HFF-Myc (cell line): Measurements from ENCODE around the gene GUCA2A.

Experiments
- DNase-seq: peaks from one replicate; pipeline ENCODE4 v3.0.0-alpha.2; 2011; ENCODE audit warnings: low read depth; ENCODE audit errors: extremely low read depth
- H3K4me3 ChIP-seq: replicated peaks from 2 replicates; pipeline ENCODE4 v1.5.1; 2011; ENCODE audit warnings: low read depth, mild to moderate bottlenecking, control low read depth, low read length
- TF ChIP-seq, protein P1 (sequence below): IDR thresholded peaks from 2 replicates; pipeline ENCODE4 v1.5.1; 2012; ENCODE audit warnings: mild to moderate bottlenecking, low read depth, low read length, control low read depth; ENCODE audit errors: missing control alignments

The GUCA2A gene

DNA sequence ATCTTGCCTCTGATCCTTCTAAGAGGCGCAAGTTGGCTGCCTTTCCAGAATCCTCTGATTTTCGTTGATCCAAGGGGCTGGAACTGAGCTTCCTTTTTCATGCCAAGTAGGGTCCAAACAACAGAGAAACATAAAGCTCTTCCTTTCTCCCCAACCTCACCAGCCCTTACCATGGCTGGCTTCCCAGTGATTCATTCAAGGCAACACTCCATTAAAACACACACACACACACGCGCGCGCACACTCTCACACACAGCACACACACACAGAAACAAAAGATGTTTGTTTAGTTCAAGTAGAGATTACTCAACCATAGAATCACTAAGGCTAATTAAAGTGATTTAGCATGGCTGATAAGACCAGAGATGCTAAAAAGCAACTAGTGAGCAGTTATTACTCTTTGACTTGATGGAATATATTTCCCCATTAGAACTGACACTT, 13.0 kb upstream of the GUCA2A start:
- DNase-seq, result peak; percentile 54
- TF ChIP-seq, protein P1, sequence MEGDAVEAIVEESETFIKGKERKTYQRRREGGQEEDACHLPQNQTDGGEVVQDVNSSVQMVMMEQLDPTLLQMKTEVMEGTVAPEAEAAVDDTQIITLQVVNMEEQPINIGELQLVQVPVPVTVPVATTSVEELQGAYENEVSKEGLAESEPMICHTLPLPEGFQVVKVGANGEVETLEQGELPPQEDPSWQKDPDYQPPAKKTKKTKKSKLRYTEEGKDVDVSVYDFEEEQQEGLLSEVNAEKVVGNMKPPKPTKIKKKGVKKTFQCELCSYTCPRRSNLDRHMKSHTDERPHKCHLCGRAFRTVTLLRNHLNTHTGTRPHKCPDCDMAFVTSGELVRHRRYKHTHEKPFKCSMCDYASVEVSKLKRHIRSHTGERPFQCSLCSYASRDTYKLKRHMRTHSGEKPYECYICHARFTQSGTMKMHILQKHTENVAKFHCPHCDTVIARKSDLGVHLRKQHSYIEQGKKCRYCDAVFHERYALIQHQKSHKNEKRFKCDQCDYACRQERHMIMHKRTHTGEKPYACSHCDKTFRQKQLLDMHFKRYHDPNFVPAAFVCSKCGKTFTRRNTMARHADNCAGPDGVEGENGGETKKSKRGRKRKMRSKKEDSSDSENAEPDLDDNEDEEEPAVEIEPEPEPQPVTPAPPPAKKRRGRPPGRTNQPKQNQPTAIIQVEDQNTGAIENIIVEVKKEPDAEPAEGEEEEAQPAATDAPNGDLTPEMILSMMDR, result no peak
- no peak overlapping the region for H3K4me3 ChIP-seq

DNA sequence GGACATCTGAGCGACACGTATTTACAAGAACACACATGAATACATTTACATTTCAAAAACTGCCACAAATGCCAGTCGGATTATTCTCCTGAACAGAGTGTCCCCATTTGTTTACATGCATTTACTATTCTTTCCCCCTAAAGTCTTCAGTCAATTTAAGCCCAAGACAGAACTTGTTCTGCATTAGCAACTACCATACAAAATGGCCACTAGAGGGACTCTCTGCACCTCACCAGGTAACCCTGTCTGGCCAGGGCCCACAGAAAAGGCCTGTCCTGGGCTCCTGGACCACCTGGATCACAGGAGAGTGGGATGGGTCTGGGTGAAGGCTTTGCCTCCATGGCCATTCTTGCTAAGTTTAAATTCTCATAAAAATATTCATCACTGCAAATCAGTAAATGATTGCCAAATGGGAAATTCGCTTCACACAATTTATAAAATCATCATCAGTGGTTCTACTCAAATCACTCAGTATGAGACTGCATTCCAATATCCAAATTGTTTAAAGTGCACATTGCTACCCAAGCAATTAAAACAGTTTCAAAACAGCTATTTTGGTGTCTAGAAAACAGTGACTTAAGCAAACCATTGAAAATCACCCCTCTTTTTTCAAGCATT, 12.5 kb upstream of the GUCA2A start:
- TF ChIP-seq, protein P1, result peak; percentile 79
- no peak for DNase-seq
- H3K4me3 ChIP-seq, result no peak overlapping the region

DNA sequence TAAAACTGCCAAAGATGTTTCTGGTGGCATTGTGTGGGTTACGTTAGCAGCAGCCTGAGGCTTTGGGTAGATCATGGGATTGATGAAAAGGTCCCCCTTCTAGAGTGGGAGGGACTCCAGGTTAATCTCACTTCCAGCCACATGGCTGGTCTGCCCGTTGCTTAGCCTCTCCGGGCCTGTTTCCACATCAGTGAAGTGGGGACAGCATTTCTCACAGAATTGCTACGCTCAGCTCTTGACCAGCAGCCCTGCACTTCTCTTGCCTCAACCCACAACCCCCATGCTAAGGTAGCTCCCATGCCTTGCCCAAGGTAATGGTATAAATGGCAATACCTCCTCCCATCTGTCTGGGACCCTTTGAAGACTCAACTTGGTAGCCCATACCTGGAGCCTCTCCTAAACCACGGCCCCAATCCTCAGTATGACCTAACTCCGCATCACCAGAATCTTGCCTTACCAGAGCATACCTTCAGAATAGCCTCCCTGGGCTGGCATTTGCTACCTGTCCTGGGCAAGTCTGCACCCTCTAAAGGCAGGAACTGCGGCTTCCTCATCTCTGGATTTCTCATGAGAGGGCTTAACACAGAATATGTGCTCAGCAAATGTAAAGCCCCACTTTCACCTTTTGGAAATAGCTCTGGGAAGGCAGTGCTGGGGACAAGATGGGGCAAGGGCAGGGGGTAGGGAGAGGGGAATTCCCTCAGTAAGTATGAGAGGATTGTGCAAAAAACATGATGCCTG, 10.9 kb upstream of the GUCA2A start:
- no peak for DNase-seq
- H3K4me3 ChIP-seq, result no peak overlapping the region
- TF ChIP-seq, protein P1, result no peak

DNA sequence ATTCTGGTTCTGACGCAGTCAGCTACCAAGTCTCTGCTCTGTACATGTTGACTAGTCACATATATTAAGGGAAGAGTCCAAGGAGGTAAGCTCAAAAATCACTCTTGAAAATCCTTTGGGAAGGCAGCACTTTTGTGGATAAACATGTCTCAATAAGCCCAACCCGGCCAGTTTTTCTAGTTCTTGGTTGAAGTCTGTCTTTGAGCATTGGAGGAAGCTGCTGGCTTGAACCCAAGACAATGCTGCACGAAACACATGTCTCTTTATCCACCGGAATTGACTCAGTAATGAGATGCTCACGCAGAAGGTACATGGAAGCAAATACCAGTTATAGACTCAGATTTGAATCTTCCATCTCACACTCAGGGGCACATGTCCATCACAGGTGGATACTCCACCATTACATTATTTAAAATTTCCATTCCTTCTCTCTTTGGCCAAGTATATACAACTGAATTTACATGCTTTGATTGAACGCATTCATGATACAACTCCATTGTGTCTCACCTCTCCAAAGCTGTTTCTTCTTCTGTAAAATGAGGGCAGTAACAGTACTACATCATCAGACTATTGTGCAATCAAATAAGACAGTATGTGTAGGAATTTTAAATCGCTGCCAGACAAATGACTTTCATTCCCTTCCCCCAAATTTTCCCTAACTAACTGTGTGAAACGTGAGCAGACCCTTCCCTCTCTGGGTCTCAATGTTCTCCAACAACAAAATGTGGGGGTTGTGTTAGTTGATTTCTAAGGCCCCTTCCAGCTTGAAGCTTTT, 9.6 kb upstream of the GUCA2A start:
- no peak for DNase-seq
- TF ChIP-seq, protein P1, result no peak
- no peak overlapping the region for H3K4me3 ChIP-seq

DNA sequence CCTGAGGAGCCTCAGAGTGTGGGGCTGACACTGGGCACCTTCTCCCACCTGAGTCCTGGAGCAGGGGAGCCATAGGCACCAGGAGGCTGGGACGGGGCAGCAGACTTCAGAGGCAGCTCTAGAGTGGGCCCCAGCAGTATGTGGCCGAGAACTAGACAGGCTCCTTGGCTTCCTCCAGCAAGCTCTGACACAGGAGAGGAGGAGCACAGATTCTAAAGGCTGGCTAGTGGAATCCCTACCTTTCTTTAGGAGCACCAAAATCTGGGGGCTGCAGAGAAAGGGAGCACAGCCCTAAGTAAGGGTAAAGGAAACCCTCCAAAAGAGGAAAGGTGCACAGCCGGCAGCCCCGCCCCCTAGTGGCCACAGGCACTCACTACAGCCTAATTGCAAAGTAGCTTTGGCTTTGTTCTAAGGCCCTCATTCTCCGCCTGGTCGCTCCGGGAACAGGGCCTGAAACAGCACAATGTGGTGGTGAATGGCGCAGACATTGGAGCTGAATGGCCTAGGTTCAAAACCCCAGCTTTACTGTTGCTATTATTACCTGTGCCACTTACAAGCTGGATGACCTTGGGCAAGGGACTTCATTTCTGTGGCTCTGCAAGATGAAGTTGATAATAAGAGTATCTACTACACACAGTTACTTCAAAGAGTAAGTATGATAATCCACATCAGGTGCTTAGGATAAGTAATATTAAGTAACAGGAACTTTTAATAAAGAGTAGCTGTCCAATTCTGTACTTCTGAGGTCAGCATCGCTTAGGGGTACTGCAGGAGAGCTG, 8.8 kb upstream of the GUCA2A start:
- TF ChIP-seq, protein P1, result peak; percentile 98
- DNase-seq, result no peak
- H3K4me3 ChIP-seq, result no peak overlapping the region

DNA sequence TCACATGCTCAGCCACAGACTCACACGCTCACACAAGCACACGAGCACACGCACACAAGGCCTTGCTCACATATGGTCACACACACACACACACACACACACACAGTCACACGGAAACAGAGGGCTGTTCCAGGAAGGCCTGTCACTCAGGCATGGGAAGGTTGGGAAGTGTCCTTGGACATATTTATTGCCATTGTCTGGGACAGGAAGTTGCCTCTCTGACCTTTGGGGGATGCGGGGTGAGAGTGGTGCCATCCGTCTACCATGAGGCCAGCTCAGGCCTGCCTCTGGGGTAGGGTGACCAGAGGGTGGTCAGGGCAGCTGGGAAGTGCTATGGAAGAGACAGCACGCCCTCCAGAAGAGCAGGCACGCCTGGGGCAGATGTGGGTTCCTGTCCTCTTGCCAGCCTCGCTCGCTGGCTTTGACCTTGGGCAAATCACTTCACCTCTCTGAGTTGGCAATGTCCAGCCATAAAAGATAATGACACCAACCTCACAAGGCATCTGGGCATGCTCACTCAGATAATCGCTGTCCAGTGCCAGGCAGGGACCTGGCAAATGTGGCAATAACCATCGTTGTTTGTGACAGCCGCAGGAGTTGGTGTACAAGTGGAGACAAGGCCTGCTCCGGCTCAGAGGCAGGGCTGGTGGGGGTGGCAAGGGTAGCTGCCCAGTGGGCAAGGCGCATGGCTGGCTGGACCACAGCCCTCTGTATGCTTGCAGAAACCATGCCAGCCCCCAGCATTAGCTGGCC, 8.0 kb upstream of the GUCA2A start:
- TF ChIP-seq, protein P1, result no peak
- DNase-seq, result no peak
- no peak overlapping the region for H3K4me3 ChIP-seq
